Measurements from ENCODE around the gene FYB2. TPM values are rescaled to one million over a fixed set of nuclear protein-coding genes. Genes with fewer than 3 reads are reported as not detected.

The FYB2 gene
- total RNA-seq, 1 experiment from 2014 or later = not detected

DNA sequence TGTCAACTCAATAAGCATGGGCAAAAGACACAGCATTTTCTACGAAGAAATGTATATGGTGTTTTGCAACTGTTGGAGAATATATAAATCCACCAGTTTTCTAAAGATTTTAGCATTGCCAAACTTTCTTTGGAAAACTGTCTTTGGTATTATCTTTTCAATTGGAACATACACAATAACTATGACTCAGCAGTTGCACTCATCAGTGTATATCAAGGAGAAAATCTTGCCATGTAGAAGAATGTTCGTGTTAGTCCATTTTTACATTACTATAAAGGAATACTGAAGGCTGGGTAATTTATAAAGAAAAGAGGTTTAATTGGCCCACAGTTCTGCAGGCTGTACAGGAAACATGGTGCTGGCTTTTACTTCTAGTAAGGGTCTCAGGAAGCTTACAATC is 133.0 kb downstream of the FYB2 start:
- DNase-seq (ENCODE audit: unreplicated experiment) = peak; percentile 38
- POLR2A ChIA-PET = no interaction called here
- Mint-ChIP-seq H3K4me1 (ENCODE audit: insufficient read depth, unreplicated experiment) (peaks cover 6% of the 10 kb centered on the region), H3K4me3 (ENCODE audit: unreplicated experiment) (no peak overlapping the region), H3K27ac (ENCODE audit: low read depth, unreplicated experiment) (no peak overlapping the region), H3K9me3 (ENCODE audit: unreplicated experiment) (no peaks in the 10 kb centered on the region), H3K36me3 (ENCODE audit: insufficient read depth, unreplicated experiment) (no peaks in the 10 kb centered on the region), H3K27me3 (ENCODE audit: insufficient read depth, unreplicated experiment) (no peaks in the 10 kb centered on the region)
- CTCF ChIA-PET = interaction anchor here (0.7 kb wide), 1 partner anchor 39 kb away, joined by 3 read pairs; no protein-coding TSS in a partner anchor
- intact Hi-C loops (cut with micrococcal nuclease) = no loop called here
- no TSS peak for BruUV-seq (replicated peaks)
- TF ChIP-seq, protein P1, sequence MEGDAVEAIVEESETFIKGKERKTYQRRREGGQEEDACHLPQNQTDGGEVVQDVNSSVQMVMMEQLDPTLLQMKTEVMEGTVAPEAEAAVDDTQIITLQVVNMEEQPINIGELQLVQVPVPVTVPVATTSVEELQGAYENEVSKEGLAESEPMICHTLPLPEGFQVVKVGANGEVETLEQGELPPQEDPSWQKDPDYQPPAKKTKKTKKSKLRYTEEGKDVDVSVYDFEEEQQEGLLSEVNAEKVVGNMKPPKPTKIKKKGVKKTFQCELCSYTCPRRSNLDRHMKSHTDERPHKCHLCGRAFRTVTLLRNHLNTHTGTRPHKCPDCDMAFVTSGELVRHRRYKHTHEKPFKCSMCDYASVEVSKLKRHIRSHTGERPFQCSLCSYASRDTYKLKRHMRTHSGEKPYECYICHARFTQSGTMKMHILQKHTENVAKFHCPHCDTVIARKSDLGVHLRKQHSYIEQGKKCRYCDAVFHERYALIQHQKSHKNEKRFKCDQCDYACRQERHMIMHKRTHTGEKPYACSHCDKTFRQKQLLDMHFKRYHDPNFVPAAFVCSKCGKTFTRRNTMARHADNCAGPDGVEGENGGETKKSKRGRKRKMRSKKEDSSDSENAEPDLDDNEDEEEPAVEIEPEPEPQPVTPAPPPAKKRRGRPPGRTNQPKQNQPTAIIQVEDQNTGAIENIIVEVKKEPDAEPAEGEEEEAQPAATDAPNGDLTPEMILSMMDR (IDR thresholded peaks at IDR 0.05; ENCODE audit: unreplicated experiment) = no peak

DNA sequence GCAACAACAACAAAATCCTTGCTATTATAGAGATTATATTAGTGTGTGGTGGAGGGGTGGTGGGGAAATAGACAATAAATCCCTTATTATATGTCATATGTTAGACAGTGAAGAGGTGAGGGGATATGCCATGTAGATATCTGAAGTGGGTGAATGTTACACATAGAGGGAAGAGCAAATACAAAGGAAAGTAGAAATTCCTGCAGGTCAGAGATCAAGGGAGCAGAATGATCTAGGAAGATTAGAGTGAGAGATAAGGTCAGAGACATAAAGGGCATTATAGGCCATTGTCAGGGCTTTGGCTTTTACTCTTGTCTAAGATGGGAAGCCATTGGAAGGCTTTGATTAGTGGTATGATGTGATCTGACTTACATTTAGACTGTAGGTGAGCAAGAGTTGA is 135.6 kb downstream of the FYB2 start:
- CTCF ChIA-PET = interaction anchor here (0.7 to 1.2 kb wide), 3 partner anchors 25 to 204 kb away, joined by 3 to 4 read pairs (median 4); no protein-coding TSS in a partner anchor
- Mint-ChIP-seq H3K4me1 (ENCODE audit: insufficient read depth, unreplicated experiment) (peaks cover 4% of the 10 kb centered on the region), H3K36me3 (ENCODE audit: insufficient read depth, unreplicated experiment) (no peaks in the 10 kb centered on the region), H3K4me3 (ENCODE audit: unreplicated experiment) (no peak overlapping the region), H3K9me3 (ENCODE audit: unreplicated experiment) (no peaks in the 10 kb centered on the region), H3K27ac (ENCODE audit: low read depth, unreplicated experiment) (no peak overlapping the region), H3K27me3 (ENCODE audit: insufficient read depth, unreplicated experiment) (no peaks in the 10 kb centered on the region)
- POLR2A ChIA-PET = no interaction called here
- intact Hi-C loops (cut with micrococcal nuclease) = no loop called here
- no peak for DNase-seq (ENCODE audit: unreplicated experiment)
- TF ChIP-seq, protein P1 (IDR thresholded peaks at IDR 0.05; ENCODE audit: unreplicated experiment) = no peak
- no TSS peak for BruUV-seq (replicated peaks)

DNA sequence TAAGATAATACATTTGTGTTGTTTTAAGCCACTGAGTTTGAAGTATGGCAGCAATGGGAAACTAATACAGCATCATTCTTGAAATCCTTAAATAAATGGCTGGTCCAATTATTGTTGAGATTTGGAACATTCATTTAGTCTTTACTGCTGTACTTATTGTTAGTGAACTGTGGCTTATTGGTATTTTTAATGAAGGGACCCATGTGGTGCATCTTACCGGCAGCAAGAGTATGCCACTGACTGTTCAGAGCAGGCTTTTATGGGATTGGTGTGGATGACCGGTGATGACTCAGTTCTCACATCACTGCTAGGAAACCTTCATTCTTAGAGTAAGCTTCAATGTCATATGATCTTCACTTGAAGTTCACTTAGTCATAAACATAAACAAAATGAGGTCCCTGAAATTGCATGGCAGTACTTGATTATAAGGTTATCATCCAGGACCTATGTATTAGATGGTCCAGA is 142.6 kb downstream of the FYB2 start:
- Mint-ChIP-seq H3K27ac (ENCODE audit: low read depth, unreplicated experiment) (peak overlapping the region; percentile 53), H3K4me3 (ENCODE audit: unreplicated experiment) (no peak overlapping the region), H3K27me3 (ENCODE audit: insufficient read depth, unreplicated experiment) (no peaks in the 10 kb centered on the region), H3K4me1 (ENCODE audit: insufficient read depth, unreplicated experiment) (no peaks in the 10 kb centered on the region), H3K36me3 (ENCODE audit: insufficient read depth, unreplicated experiment) (no peaks in the 10 kb centered on the region), H3K9me3 (ENCODE audit: unreplicated experiment) (no peaks in the 10 kb centered on the region)
- POLR2A ChIA-PET = no interaction called here
- intact Hi-C loops (cut with micrococcal nuclease) = no loop called here
- DNase-seq (ENCODE audit: unreplicated experiment) = peak; percentile 64
- no TSS peak for BruUV-seq (replicated peaks)
- CTCF ChIA-PET = interaction anchor here (0.6 to 2.3 kb wide), 2 partner anchors 24 to 33 kb away, joined by 4 to 11 read pairs; no protein-coding TSS in a partner anchor
- TF ChIP-seq, protein P1 (IDR thresholded peaks at IDR 0.05; ENCODE audit: unreplicated experiment) = no peak

DNA sequence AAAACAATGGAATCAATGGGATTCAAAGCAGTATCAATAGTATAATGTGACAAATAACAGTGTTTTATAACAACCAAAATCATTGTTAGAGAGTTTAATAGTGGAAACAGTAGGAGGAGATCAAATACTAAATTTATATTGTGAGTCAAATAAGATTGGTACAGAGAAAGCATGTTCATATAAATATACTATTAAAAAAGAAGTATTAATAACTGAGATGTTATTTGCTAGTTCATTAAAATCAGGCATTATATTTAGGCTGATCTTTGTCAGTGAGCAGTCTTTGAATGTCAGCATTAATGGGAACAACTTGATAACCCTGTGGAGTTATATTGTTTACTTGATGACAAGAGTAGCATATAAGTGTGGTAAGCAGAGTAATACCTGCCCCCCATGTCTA is 143.4 kb downstream of the FYB2 start:
- Mint-ChIP-seq H3K36me3 (ENCODE audit: insufficient read depth, unreplicated experiment) (no peaks in the 10 kb centered on the region), H3K4me3 (ENCODE audit: unreplicated experiment) (no peak overlapping the region), H3K27ac (ENCODE audit: low read depth, unreplicated experiment) (no peak overlapping the region), H3K27me3 (ENCODE audit: insufficient read depth, unreplicated experiment) (no peaks in the 10 kb centered on the region), H3K9me3 (ENCODE audit: unreplicated experiment) (no peaks in the 10 kb centered on the region), H3K4me1 (ENCODE audit: insufficient read depth, unreplicated experiment) (no peaks in the 10 kb centered on the region)
- intact Hi-C loops (cut with micrococcal nuclease) = no loop called here
- CTCF ChIA-PET = interaction anchor here (2.3 kb wide), 1 partner anchor 33 kb away, joined by 11 read pairs; no protein-coding TSS in a partner anchor
- no TSS peak for BruUV-seq (replicated peaks)
- TF ChIP-seq, protein P1 (IDR thresholded peaks at IDR 0.05; ENCODE audit: unreplicated experiment) = no peak
- POLR2A ChIA-PET = no interaction called here
- no peak for DNase-seq (ENCODE audit: unreplicated experiment)

All from MCF 10A (cell line).